ENCODE measurements around the gene NFIB.

DNA sequence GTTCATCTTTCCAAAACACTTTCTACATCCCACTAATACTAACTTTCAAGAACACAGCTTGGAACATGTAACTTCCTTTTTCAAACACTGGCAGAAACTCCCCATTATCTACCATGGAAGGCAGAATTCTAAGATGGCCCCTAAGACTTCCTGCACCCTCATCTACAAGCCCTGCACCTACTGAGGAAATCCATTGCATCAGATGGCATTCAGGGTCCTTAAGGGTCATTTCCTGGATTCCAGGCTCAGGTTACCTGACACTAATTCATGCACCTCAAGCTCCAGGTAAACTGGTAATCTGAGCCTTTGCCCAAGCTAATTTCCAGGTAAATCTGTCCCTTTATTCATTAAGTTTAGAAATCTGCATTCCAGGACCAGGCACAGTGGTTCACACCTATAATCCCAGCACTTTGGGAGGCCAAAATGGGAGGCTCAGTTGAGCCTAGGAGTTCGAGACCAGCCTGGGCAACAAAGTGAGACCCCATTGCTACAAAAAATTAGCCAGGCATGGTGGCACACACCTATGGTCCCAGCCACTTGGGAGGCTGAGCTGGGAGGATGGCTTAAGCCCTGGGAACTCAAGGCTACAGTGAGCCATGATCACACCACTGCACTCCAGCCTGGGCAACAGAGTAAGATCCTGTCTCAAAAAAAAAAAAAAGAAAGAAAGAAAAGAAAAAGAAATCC lies 91.6 kb downstream of the NFIB start:
- TF ChIP-seq CTCF (IDR thresholded peaks at IDR 0.05) (no peak), ZFX (IDR thresholded peaks at IDR 0.05; ENCODE audit: borderline replicate concordance) (no peak)

Measured in 22Rv1 (cell line).